HEK293T (cell line): ENCODE results near the gene TFG.

ENCODE experiments used
- ELF4 ChIP-seq: fragments of 450-650 bp; IDR thresholded peaks from 2 replicates; pipeline ENCODE4 v1.6.1; 2017; ENCODE audit warnings: antibody characterized with exemption
- FOXA1 ChIP-seq: fragments of 450-650 bp; IDR thresholded peaks from 2 replicates; pipeline ENCODE4 v1.6.1; 2016; ENCODE audit warnings: mild to moderate bottlenecking
- FOXK2 ChIP-seq: fragments of 450-650 bp; IDR thresholded peaks from 2 replicates; pipeline ENCODE4 v1.6.1; 2016; ENCODE audit warnings: mild to moderate bottlenecking
- FOXM1 ChIP-seq: fragments of 450-650 bp; IDR thresholded peaks from 2 replicates; pipeline ENCODE4 v1.6.1; 2017; ENCODE audit warnings: mild to moderate bottlenecking, borderline replicate concordance
- L3MBTL2 ChIP-seq: fragments of 450-650 bp; conservative IDR thresholded peaks from 2 replicates; pipeline ENCODE4 v1.6.1; 2016; ENCODE audit warnings: mild to moderate bottlenecking
- LEF1 ChIP-seq: fragments of 450-650 bp; IDR thresholded peaks from 2 replicates; pipeline ENCODE4 v1.6.1; 2017; ENCODE audit warnings: mild to moderate bottlenecking, borderline replicate concordance
- NFRKB ChIP-seq: fragments of 450-650 bp; IDR thresholded peaks from 2 replicates; pipeline ENCODE4 v1.6.1; 2016; ENCODE audit warnings: mild to moderate bottlenecking, moderate library complexity
- PKNOX1 ChIP-seq: fragments of 450-650 bp; IDR thresholded peaks from 2 replicates; pipeline ENCODE4 v1.6.1; 2016
- SP1 ChIP-seq: fragments of 450-650 bp; IDR thresholded peaks from 2 replicates; pipeline ENCODE4 v1.6.1; 2017
- SUZ12 ChIP-seq: fragments of 450-650 bp; IDR thresholded peaks from 2 replicates; pipeline ENCODE4 v1.6.1; 2016; ENCODE audit warnings: mild to moderate bottlenecking
- TARDBP ChIP-seq: fragments of 450-650 bp; IDR thresholded peaks from 2 replicates; pipeline ENCODE4 v1.6.1; 2016
- ZNF384 ChIP-seq: fragments of 450-650 bp; IDR thresholded peaks from 2 replicates; pipeline ENCODE4 v1.6.1; 2016

- TF ChIP-seq NFRKB (no peak), FOXA1 (no peak), ELF4 (no peak), LEF1 (no peak), PKNOX1 (no peak), SP1 (no peak), FOXK2 (no peak), FOXM1 (no peak), SUZ12 (no peak), TARDBP (no peak), L3MBTL2 (no peak), ZNF384 (no peak)
Observed at GRCh38 chr3:100726706-100727105, 17.4 kb downstream of the TFG start.
